PFSK-1 (cell line): ENCODE measurements around the gene TMEM176B.

Experiments
- FOXP2 ChIP-seq: optimal IDR thresholded peaks from 2 replicates; pipeline ENCODE3; 2011; ENCODE audit warnings: borderline replicate concordance, control low read depth, inconsistent platforms; ENCODE audit not compliant: insufficient read depth; ENCODE audit errors: extremely low read length, extremely low read depth
- POLR2AphosphoS5 ChIP-seq: IDR thresholded peaks from 2 replicates; pipeline ENCODE4 v1.6.1; 2012; ENCODE audit warnings: low read depth, mild to moderate bottlenecking, control low read depth, low read length, moderate library complexity
- REST ChIP-seq, 2 experiments: IDR thresholded peaks; 2 replicates each; pipeline versions ENCODE4 v1.6.1 to v1.8.0; 2011 to 2012; ENCODE audit warnings: low read depth in 2 of 2, low read length in 2 of 2, control low read depth in 1 of 2, inconsistent platforms in 1 of 2, mild to moderate bottlenecking in 1 of 2, moderate library complexity in 1 of 2; ENCODE audit not compliant: insufficient read depth in 1 of 2
- SIN3A ChIP-seq: IDR thresholded peaks from 2 replicates; pipeline ENCODE4 v1.6.1; 2012; ENCODE audit warnings: mild to moderate bottlenecking, low read length, moderate library complexity, borderline replicate concordance; ENCODE audit not compliant: insufficient read depth
- TAF1 ChIP-seq: IDR thresholded peaks from 2 replicates; pipeline ENCODE4 v1.6.1; 2012; ENCODE audit warnings: low read length, control low read depth, borderline replicate concordance; ENCODE audit not compliant: insufficient read depth

Gene TMEM176B

GRCh38 chr7:150769768-150770167 is 30.4 kb downstream of the TMEM176B start:
- TF ChIP-seq FOXP2, result no peak
- no peak for TF ChIP-seq POLR2AphosphoS5
- TF ChIP-seq TAF1, result no peak
- TF ChIP-seq SIN3A, result no peak
- TF ChIP-seq REST (IDR thresholded peaks at IDR 0.05; ENCODE audit: insufficient read depth in 1 of 2, low read depth in 2 of 2, low read length in 2 of 2), result no peak

GRCh38 chr7:150766334-150766709 is 33.8 kb downstream of the TMEM176B start:
- no peak for TF ChIP-seq POLR2AphosphoS5
- TF ChIP-seq SIN3A, result no peak
- no peak for TF ChIP-seq FOXP2
- no peak for TF ChIP-seq REST (IDR thresholded peaks at IDR 0.05; ENCODE audit: insufficient read depth in 1 of 2, low read depth in 2 of 2, low read length in 2 of 2)
- TF ChIP-seq TAF1, result no peak

GRCh38 chr7:150759479-150759878 is 40.7 kb downstream of the TMEM176B start:
- TF ChIP-seq FOXP2 (no peak), REST (IDR thresholded peaks at IDR 0.05; ENCODE audit: insufficient read depth in 1 of 2, low read depth in 2 of 2, low read length in 2 of 2) (no peak), SIN3A (no peak), TAF1 (no peak), POLR2AphosphoS5 (no peak)

- TF ChIP-seq REST (IDR thresholded peaks at IDR 0.05; ENCODE audit: insufficient read depth in 1 of 2, low read depth in 2 of 2, low read length in 2 of 2), result no peak
- no peak for TF ChIP-seq POLR2AphosphoS5
- TF ChIP-seq SIN3A, result no peak
- TF ChIP-seq TAF1, result no peak
- no peak for TF ChIP-seq FOXP2
These were observed 43.3 kb downstream of the TMEM176B start for GRCh38 chr7:150756858-150757257.

GRCh38 chr7:150756166-150756565 is 44.0 kb downstream of the TMEM176B start:
- no peak for TF ChIP-seq FOXP2
- TF ChIP-seq REST (IDR thresholded peaks at IDR 0.05; ENCODE audit: insufficient read depth in 1 of 2, low read depth in 2 of 2, low read length in 2 of 2), result no peak
- no peak for TF ChIP-seq POLR2AphosphoS5
- TF ChIP-seq TAF1, result no peak
- TF ChIP-seq SIN3A, result no peak
